ENCODE results near the gene RABAC1.

DNA sequence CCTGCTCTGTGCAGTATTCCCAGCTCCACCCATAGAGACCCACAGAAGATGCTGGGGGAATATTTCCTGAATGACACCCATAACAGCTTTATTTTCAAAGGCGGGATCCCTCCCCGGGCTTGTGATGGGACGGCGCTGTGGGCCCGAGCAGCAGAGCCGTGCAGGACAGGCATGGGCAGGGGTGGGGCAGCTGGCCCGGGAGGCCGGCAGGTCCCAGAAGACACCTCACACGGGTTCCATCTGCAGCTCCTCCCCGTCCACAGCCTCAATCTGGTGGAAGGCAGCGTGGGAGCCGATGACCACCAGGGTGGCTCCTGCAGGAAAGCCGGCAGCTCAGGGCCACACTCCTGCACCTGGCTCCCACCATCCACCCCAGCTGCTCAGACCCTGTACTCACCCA is 2.5 kb downstream of the RABAC1 start:
- TF ChIP-seq ARNT (IDR thresholded peaks at IDR 0.05), result no peak
- no peak for TF ChIP-seq NONO (IDR thresholded peaks at IDR 0.05; ENCODE audit: low read depth in 2 of 2, low read length in 1 of 2)
- TF ChIP-seq ZNF263 (CRISPR knock-in tag; IDR thresholded peaks at IDR 0.05; ENCODE audit: borderline replicate concordance), result no peak
- no peak for TF ChIP-seq ZNF316 (IDR thresholded peaks at IDR 0.05)
- TF ChIP-seq BHLHE40 (IDR thresholded peaks at IDR 0.05; ENCODE audit: low read length), result no peak
- TF ChIP-seq TRIM28 (IDR thresholded peaks at IDR 0.05), result no peak
- TF ChIP-seq CTCF (IDR thresholded peaks at IDR 0.05 in 2 of 3, conservative IDR thresholded peaks at IDR 0.05 in 1 of 3; ENCODE audit: insufficient read depth in 2 of 3, low read depth in 1 of 3, low read length in 3 of 3), result no peak
